ENCODE data around the gene SIGLEC5. TPM values are rescaled to one million over a fixed set of nuclear protein-coding genes. Genes with fewer than 3 reads are reported as not detected.
"Not testable (repeated sequence)": the region's sequence is repeated elsewhere in the genome, so short reads cannot be mapped to it uniquely, and the experiment has no call there.

The SIGLEC5 gene
- total RNA-seq, 4 donors from 2014 or later = 1.3 to 3.0 (median 2.5) TPM; not detected in 1

DNA sequence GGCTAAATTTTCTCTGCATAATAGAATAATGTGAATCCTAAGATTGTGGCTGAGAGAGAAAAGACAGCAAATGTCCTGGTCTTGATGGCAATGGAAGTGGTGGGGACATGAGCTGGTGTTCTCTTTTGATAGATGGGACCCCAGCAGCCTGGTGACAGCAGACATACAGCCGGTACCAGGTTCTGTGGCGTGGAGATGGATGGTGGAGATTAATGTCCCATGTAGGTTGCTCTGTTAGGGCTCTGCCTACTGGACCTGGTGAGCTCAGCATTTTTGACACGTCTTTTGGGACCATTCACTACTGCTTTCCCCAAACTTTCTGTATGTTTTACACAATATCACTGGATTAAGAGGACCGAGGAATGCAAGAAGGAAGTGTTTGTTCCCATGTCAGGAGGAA lies 24.6 kb upstream of the SIGLEC5 start:
- TF ChIP-seq CTCF (IDR thresholded peaks at IDR 0.05; ENCODE audit: low read depth) = no peak

GRCh38 chr19:51653162-51653561 lies 23.0 kb upstream of the SIGLEC5 start:
- TF ChIP-seq CTCF (IDR thresholded peaks at IDR 0.05; ENCODE audit: low read depth) = no peak

DNA sequence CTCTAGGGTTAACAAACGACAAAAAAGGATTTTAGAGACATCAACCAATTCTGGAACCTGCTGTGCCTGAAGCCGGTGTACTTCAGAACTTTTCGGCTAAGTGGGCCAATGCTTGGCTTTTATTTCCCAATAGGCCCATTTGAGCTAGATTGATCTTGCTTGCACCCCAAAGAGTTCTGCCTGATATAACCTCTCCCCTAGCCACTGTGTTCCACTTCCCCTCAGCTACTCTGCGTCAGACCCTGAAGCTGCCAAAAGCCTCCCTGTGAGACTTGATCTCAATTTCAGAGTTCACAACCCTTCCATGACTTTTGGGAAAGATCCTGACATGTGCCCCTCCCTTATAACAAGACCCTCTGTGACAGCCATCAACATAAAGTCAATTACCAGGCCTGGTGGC lies 22.1 kb upstream of the SIGLEC5 start:
- no peak for TF ChIP-seq CTCF (IDR thresholded peaks at IDR 0.05; ENCODE audit: low read depth)

DNA sequence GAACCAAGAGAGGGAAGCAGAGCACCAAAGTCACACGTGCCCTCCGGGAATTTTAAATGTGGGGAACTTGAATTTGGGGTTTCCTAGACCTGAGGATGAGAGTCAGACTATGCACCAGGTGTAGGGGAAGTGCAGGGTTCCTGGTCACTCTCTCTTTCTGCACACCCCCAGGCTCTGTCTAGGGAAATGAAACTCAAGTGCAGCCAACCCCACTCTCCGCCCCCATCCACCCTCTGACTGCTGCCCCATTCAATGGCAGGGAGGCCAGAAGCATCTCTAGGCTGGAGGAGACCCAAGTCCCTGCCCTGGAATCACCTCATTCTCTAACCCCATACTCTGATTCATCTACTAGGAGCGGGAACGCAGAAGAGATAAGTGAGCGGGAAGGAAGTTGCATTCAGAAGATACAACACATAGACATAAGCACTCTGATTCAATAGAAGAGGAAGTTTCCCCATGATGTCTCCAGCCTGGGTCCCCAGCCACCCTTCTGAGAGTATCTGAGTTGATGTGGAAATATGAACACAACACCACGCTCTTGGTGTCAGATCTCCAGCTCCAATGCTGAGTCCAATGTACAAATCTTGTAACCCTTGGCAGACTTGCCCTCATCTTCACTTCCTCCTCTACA lies 21.1 kb upstream of the SIGLEC5 start:
- no peak for TF ChIP-seq CTCF (IDR thresholded peaks at IDR 0.05; ENCODE audit: low read depth)

- TF ChIP-seq CTCF (IDR thresholded peaks at IDR 0.05; ENCODE audit: low read depth) = no peak
Observed at GRCh38 chr19:51647318-51647717, 17.1 kb upstream of the SIGLEC5 start.

GRCh38 chr19:51646730-51647129 lies 16.5 kb upstream of the SIGLEC5 start, which contains the start of gene SIGLEC14:
SIGLEC14 (minus strand) TSS chr19:51646825; CDS start chr19:51646759, 66 bp downstream.
- TF ChIP-seq CTCF (IDR thresholded peaks at IDR 0.05; ENCODE audit: low read depth) = not testable (repeated sequence)

- no peak for TF ChIP-seq CTCF (IDR thresholded peaks at IDR 0.05; ENCODE audit: low read depth)
Observed at GRCh38 chr19:51644636-51645271, 14.6 kb upstream of the SIGLEC5 start.

Data from subcutaneous adipose tissue (tissue), 4 donors.